Measurements from ENCODE around the gene C17orf113.
"Not testable (repeated sequence)": the region's sequence is repeated elsewhere in the genome, so short reads cannot be mapped to it uniquely, and the experiment has no call there.

The C17orf113 gene

GRCh38 chr17:42019509-42020404 lies 30.6 kb downstream of the C17orf113 start, which contains the start of gene NKIRAS2:
Gene NKIRAS2, plus strand, starts transcription at chr17:42020090. Its CDS starts 1,488 bp downstream, at chr17:42021578.
- TF ChIP-seq ZNF274 (IDR thresholded peaks at IDR 0.05; ENCODE audit: low read depth, low read length) = no peak
- H3K4me3 ChIP-seq (ENCODE audit: low read length) = peak within 1 kb of the TSS; percentile 99

DNA sequence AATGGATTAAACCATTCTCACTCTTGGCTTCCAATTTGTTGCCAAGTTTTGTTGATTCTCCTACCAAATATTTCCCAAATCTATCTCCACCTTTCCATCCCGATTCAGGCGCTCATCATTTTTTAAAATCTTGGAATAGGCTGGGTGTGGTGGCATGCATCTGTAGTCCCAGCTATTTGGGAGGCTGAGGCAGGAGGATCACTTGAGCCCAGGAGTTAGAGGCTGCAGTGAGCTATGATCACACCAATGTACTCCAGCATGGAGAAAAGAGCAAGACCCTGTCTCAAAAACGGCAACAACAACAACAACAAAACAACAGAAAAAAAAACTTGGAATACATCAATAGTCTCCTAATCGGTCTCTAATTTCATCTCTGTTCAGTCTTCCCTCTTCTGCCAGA lies 31.4 kb downstream of the C17orf113 start:
- no peak overlapping the region for H3K4me3 ChIP-seq (ENCODE audit: low read length)
- TF ChIP-seq ZNF274 (IDR thresholded peaks at IDR 0.05; ENCODE audit: low read depth, low read length) = no peak

DNA sequence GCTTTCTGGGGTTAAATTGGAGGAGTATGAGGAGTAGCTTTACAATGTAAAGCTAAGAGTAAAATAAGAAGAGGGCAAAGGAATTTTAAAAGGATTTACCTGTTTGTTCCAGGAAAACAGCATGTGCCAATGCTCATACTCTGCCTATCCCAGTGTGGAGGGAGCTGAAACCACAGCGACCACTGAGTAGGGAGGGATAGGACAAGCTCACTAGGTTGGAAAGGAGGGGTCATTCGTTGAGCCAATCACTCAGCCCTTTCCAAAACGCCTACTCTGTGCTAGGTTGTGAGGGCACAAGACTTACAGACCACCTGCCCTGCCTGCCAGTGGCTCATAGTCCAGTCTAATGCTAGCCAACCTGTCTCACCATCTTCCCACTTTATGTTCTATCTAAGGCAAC lies 32.1 kb downstream of the C17orf113 start:
- TF ChIP-seq ZNF274 (IDR thresholded peaks at IDR 0.05; ENCODE audit: low read depth, low read length) = no peak
- peak overlapping the region; percentile 95 for H3K4me3 ChIP-seq (ENCODE audit: low read length)

- TF ChIP-seq ZNF274 (IDR thresholded peaks at IDR 0.05; ENCODE audit: low read depth, low read length) = no peak
Measured at GRCh38 chr17:42017866-42018200, 32.6 kb downstream of the C17orf113 start.

DNA sequence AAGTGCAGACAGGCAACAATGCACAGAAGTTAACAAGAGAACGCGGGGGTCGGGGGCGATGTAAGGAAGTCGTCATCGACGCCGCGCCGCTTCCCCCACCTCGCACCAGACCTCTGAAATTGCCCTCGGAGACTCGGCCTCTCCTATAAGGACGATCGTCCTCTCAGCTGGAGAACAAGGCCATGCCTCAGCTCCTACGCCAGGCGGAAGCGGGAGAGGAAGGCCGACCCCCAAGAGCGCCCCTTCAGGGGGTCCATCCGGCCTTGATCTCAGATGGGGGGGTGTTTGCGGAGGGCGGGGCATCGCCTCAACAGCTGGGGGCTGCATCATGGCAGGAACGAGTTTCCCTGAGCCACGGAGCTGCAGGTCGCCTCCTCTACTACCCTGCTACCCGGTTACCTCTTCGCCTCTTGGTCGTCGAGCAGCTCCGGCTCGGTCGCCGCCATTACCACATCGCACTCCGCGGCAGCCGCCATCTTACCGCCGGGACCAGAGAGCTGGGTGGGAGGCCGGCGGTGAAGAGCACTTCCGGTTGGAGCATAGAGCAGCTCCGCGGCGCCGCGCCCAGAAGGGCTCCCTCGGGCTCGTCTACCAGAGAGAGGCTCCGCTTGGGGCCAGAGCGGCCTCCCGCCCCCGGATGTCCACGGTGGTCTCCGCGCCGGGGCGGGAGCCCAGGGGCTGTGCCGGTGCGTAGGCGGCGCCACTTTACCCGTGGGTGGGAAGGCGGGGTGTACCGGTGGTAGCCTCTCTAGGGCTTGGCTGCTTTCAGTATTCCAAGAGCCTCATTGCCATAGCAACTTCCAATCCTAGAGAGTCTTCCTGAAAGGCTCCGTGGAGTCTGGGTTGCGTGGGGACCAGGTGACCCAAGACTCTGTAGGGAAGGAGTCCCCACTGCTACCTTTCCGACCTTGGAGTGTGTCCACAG lies 33.2 kb downstream of the C17orf113 start, which contains the start of gene DNAJC7:
DNAJC7 (minus strand) TSS at position 499 of the 925 bp plus-strand sequence; CDS start at position 476, 23 bp downstream.
- peak within 1 kb of the TSS; percentile 95 for H3K4me3 ChIP-seq (ENCODE audit: low read length)
- no peak for TF ChIP-seq ZNF274 (IDR thresholded peaks at IDR 0.05; ENCODE audit: low read depth, low read length)

More at GRCh38 chr17:42017866-42018200, 32.6 kb downstream of the C17orf113 start:
- H3K4me3 ChIP-seq (ENCODE audit: low read length) = peak overlapping the region; percentile 95

- H3K4me3 ChIP-seq (ENCODE audit: low read length) = peak overlapping the region; percentile 95
- no peak for TF ChIP-seq ZNF274 (IDR thresholded peaks at IDR 0.05; ENCODE audit: low read depth, low read length)
Measured at GRCh38 chr17:42016411-42016831, 34.0 kb downstream of the C17orf113 start.

- H3K4me3 ChIP-seq (ENCODE audit: low read length) = not testable (repeated sequence)
Measured at GRCh38 chr17:42013740-42014139, 36.7 kb downstream of the C17orf113 start.

DNA sequence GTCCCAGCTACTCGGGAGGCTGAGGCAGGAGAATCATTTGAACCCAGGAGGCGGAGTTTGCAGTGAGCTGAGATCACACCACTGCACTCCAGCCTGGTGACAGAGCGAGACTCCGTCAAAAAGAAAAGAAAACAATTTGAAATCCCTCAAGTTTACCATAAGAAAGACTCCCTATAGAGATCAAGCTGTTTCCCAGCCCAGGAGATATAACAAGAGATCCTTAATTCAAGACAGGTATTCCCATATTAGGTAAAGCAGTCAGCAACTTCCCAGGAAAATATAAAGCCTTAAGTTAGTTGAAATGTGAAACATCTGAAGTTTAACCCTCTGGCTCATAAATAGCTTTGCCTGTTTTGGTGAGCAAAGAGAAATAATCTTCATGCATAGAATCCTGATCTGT lies 38.0 kb downstream of the C17orf113 start:
- H3K4me3 ChIP-seq (ENCODE audit: low read length) = not testable (repeated sequence)

DNA sequence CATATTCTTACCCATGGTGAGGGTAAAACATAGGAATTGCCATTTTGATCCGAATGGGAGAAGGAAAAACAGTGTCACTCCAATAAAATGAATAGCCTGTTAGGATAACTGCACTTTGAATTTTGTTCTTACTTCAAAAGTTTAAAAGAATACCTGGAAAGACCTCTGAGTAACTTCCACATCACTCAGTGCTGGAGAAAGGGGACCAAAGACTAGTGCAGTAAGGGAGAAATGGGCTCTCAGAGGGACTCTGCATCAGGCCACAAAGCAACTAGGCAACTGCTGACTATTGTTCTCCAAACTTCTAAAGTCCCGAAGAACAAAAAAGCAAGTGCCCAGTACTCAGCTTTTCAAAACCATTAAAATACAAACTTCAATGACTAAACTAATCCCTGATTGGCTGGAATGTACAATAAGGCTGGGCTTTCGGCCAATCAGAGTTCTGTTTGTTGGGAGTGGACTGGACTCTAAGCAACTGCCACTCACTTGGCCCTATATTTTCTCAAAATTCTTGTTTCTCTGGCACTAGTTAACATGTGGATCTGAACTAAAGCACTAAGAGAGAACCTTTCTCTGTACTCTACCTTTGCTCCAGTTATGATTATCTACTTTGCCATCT lies 39.4 kb downstream of the C17orf113 start:
- H3K4me3 ChIP-seq (ENCODE audit: low read length) = no peak overlapping the region
- no peak for TF ChIP-seq ZNF274 (IDR thresholded peaks at IDR 0.05; ENCODE audit: low read depth, low read length)

DNA sequence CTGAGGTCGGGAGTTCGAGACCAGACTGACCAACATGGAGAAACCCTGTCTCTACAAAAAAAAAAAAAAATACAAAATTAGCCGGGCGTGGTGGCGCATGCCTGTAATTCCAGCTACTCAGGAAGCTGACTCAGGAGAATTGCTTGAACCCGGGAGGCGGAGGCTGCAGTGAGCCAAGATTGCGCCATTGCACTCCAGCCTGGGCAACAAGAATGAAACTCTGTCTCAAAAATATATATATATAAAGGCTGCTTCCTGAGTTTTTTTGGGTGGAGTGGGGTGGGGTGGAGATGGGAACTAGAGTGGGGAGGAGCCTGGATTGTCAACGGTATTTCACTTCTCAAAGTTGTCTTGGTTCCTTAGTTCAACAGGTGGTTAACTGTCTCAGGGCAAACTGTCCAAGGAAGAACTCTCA lies 40.1 kb downstream of the C17orf113 start:
- not testable (repeated sequence) for H3K4me3 ChIP-seq (ENCODE audit: low read length)

- no peak for TF ChIP-seq ZNF274 (IDR thresholded peaks at IDR 0.05; ENCODE audit: low read depth, low read length)
- H3K4me3 ChIP-seq (ENCODE audit: low read length) = no peak overlapping the region
Measured at GRCh38 chr17:42009170-42009569, 41.2 kb downstream of the C17orf113 start.

DNA sequence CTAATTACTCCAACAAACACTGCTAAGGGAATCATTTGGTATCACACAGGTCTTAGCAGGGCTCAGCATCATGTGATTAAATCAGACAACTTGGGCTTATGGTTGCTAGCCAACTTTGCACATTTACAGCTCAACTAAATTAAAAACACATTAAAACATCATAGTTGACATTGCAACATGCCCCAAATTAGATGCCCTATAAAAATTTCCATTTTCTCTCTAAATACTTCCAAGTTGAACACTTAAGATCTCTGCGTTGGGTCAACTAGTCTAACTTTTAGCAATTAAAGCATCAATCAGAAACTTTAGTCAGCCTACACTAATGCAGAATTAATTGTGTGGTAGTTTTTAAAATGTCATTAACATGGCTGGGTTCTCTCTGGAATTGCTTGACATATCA lies 45.2 kb downstream of the C17orf113 start:
- no peak overlapping the region for H3K4me3 ChIP-seq (ENCODE audit: low read length)
- TF ChIP-seq ZNF274 (IDR thresholded peaks at IDR 0.05; ENCODE audit: low read depth, low read length) = no peak

DNA sequence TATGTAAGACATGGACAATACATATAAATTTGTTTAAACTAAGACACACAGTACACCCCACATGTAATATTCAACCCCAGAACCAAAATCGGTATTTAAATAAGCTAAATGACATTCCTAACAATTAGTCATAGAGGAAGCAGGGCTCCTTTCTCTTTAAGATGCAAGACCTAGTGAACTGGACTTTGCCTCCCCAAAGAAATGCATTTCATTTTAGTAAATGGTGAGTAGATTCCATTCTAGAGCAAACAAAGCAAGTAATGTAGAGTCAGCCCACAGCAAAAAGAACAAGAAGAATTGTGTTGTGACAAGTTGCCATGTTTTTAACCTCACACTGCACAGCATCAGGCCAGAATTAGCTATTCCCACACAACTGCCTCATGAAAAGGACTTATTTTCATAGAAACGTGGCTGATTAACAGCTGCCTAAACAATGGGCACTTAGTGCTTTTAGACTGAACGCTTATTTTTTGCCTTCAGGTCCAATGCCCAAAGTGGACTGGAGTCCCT lies 47.6 kb downstream of the C17orf113 start:
- no peak for TF ChIP-seq ZNF274 (IDR thresholded peaks at IDR 0.05; ENCODE audit: low read depth, low read length)

DNA sequence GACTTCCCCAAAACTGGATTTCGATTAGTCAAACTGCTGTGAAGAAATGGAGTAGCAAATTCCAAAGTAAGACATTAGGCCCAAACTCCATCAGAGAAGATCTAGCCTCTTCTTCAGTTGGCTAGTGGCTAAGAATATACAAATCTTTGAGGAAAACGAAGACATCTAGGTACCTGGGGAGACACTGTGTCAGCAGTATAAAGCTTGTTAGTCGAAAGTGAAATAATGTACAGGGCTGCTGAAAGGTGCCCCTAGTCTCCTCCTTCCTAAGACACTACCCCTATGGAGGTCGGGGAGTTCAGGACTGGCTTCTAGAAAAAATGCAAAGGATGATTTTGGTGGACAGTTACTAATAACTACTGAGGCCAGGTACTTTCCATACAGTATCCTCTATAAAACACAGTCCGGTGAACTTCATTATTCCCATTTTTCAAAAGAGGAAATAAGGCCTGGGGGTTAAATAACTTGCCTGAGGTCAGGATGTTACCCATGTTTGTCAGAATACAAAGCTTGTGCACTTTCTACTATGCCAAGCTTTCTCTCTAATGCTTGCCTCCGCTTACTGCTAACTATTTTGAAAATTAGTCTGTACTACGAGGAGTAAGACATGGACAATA lies 48.1 kb downstream of the C17orf113 start:
- H3K4me3 ChIP-seq (ENCODE audit: low read length) = no peak overlapping the region
- TF ChIP-seq ZNF274 (IDR thresholded peaks at IDR 0.05; ENCODE audit: low read depth, low read length) = no peak

More for the DNA sequence above, 47.6 kb downstream of the C17orf113 start:
- no peak overlapping the region for H3K4me3 ChIP-seq (ENCODE audit: low read length)

All from GM08714 (cell line).